H1 (cell line): ENCODE results near the gene ZNF106. TPM values are rescaled to one million over a fixed set of nuclear protein-coding genes. Genes with fewer than 3 reads are reported as not detected.

Source experiments
- CTCF ChIA-PET: fragments of 300-600 bp; sonication (Branson Sonifier 250); formaldehyde crosslinking; loops from one replicate; lab custom pipeline; 2021; ENCODE audit not compliant: partially characterized antibody; lab: Charles Lee
- POLR2A ChIA-PET: fragments of 300-600 bp; sonication (Branson Sonifier 250); formaldehyde crosslinking; loops from one replicate; lab custom pipeline; 2021; ENCODE audit warnings: inconsistent platforms; ENCODE audit not compliant: partially characterized antibody; lab: Charles Lee
- DNase-seq, 2 experiments: peaks; one replicate each; pipeline versions ENCODE4 v3.0.0 to v3.0.0-alpha.2; 2010 to 2022; ENCODE audit warnings: low spot score in 2 of 2, low read depth in 1 of 2, mixed read lengths in 1 of 2
- FAIRE-seq: peaks from 2 replicates; lab custom pipeline; 2011; peaks lifted over from hg19 to GRCh38; lab: Jason Lieb, UNC
- H2AFZ ChIP-seq: 2 replicates; pipeline ENCODE4 v1.8.1; 2012; ENCODE audit warnings: low read length, inconsistent platforms
- H2AK5ac ChIP-seq: 2 replicates; pipeline ENCODE4 v1.6.1; 2013; ENCODE audit warnings: low read depth, low read length
- H2BK120ac ChIP-seq: replicated peaks from 2 replicates; pipeline ENCODE3; 2013; ENCODE audit warnings: low read depth, low read length, inconsistent platforms
- H2BK12ac ChIP-seq: 2 replicates; pipeline ENCODE4 v1.6.1; 2013; ENCODE audit warnings: low read depth, low read length
- H2BK15ac ChIP-seq: 2 replicates; pipeline ENCODE4 v1.6.1; 2013; ENCODE audit warnings: low read length
- H2BK20ac ChIP-seq: 2 replicates; pipeline ENCODE4 v1.6.1; 2013; ENCODE audit warnings: low read length
- H2BK5ac ChIP-seq: 2 replicates; pipeline ENCODE4 v1.6.1; 2013; ENCODE audit warnings: low read depth, low read length
- H3K14ac ChIP-seq: 2 replicates; pipeline ENCODE4 v1.6.1; 2013; ENCODE audit warnings: inconsistent platforms; ENCODE audit not compliant: insufficient read length
- H3K18ac ChIP-seq: 2 replicates; pipeline ENCODE4 v1.6.1; 2013; ENCODE audit warnings: low read length; ENCODE audit errors: extremely low read depth
- H3K23ac ChIP-seq: 2 replicates; pipeline ENCODE4 v1.6.1; 2013; ENCODE audit warnings: inconsistent platforms; ENCODE audit not compliant: insufficient read length
- H3K23me2 ChIP-seq: 2 replicates; pipeline ENCODE4 v1.6.1; 2013; ENCODE audit warnings: low read depth, low read length
- H3K27ac ChIP-seq: 2 replicates; pipeline ENCODE4 v1.6.1; 2011; ENCODE audit warnings: low read depth, low read length, inconsistent platforms
- H3K27me3 ChIP-seq, 4 experiments: replicated peaks in 1 of 4; 1 replicate in 1 of 4; 2 replicates in 3 of 4; pipeline versions ENCODE4 v1.6.1 to v1.8.1; 2011 to 2013; ENCODE audit warnings: low read length in 3 of 4, mild to moderate bottlenecking in 3 of 4, inconsistent platforms in 2 of 4, mixed read lengths in 2 of 4, moderate library complexity in 1 of 4; ENCODE audit not compliant: control insufficient read depth in 3 of 4, insufficient read depth in 3 of 4; ENCODE audit errors: extremely low read depth in 1 of 4
- H3K36me3 ChIP-seq, 4 experiments: 2 replicates each; pipeline versions ENCODE4 v1.6.1 to v1.8.1; 2011 to 2013; ENCODE audit warnings: mild to moderate bottlenecking in 4 of 4, low read length in 3 of 4, moderate library complexity in 2 of 4, control low read depth in 1 of 4, inconsistent platforms in 1 of 4; ENCODE audit not compliant: insufficient read depth in 4 of 4, control insufficient read depth in 2 of 4
- H3K4ac ChIP-seq: replicated peaks from 2 replicates; pipeline ENCODE3; 2013; ENCODE audit warnings: low read length, low read depth, mixed read lengths, inconsistent platforms; ENCODE audit not compliant: insufficient read length
- H3K4me1 ChIP-seq, 4 experiments: replicated peaks in 1 of 4; 1 replicate in 1 of 4; 2 replicates in 3 of 4; pipeline versions ENCODE4 v1.6.1 to v1.8.1; 2011 to 2013; ENCODE audit warnings: low read length in 3 of 4, inconsistent platforms in 2 of 4, mixed read lengths in 1 of 4; ENCODE audit not compliant: insufficient read depth in 4 of 4, control insufficient read depth in 3 of 4
- H3K4me2 ChIP-seq, 2 experiments: 2 replicates each; pipeline versions ENCODE4 v1.6.1 to v1.8.1; 2011 to 2013; ENCODE audit warnings: low read depth in 2 of 2, low read length in 2 of 2, control low read depth in 1 of 2, inconsistent platforms in 1 of 2, mild to moderate bottlenecking in 1 of 2; ENCODE audit not compliant: insufficient read depth in 1 of 2
- H3K4me3 ChIP-seq, 4 experiments: fragments of 200-600, 300-600 bp in 1 of 4; sonication (generic), shearing (Covaris generic), sonication (Bioruptor Twin) in 1 of 4; 2 replicates each; pipeline versions ENCODE4 v1.5.1 to v1.8.1; 2011 to 2016; ENCODE audit warnings: low read length in 4 of 4, low read depth in 3 of 4, control low read depth in 2 of 4, inconsistent platforms in 2 of 4, mild to moderate bottlenecking in 2 of 4, mixed read lengths in 1 of 4, moderate library complexity in 1 of 4; ENCODE audit not compliant: insufficient read depth in 2 of 4; ENCODE audit errors: extremely low read depth in 1 of 4
- H3K56ac ChIP-seq: replicated peaks from 2 replicates; pipeline ENCODE3; 2013; ENCODE audit warnings: low read depth, mild to moderate bottlenecking, mixed read lengths, low read length, inconsistent platforms; ENCODE audit not compliant: insufficient read length
- H3K79me1 ChIP-seq: 2 replicates; pipeline ENCODE4 v1.6.1; 2013; ENCODE audit warnings: low read depth, low read length, control low read depth
- H3K79me2 ChIP-seq, 2 experiments: 2 replicates each; pipeline versions ENCODE4 v1.6.1 to v1.8.1; 2012 to 2013; ENCODE audit warnings: low read length in 2 of 2, mild to moderate bottlenecking in 2 of 2, inconsistent platforms in 1 of 2; ENCODE audit not compliant: insufficient read depth in 2 of 2, control insufficient read depth in 1 of 2
- H3K9ac ChIP-seq, 4 experiments: replicated peaks in 1 of 4; 1 replicate in 1 of 4; 2 replicates in 3 of 4; pipeline versions ENCODE4 v1.6.1 to v1.8.1; 2011 to 2013; ENCODE audit warnings: low read depth in 3 of 4, low read length in 3 of 4, control low read depth in 2 of 4, mild to moderate bottlenecking in 2 of 4, moderate library complexity in 2 of 4, inconsistent platforms in 1 of 4; ENCODE audit errors: extremely low read depth in 1 of 4
- H3K9me3 ChIP-seq, 2 experiments: 2 replicates each; pipeline versions ENCODE4 v1.6.1 to v1.8.1; 2012 to 2013; ENCODE audit warnings: mild to moderate bottlenecking in 2 of 2, moderate library complexity in 2 of 2, control low read depth in 1 of 2, inconsistent platforms in 1 of 2, low read depth in 1 of 2, low read length in 1 of 2, mixed read lengths in 1 of 2; ENCODE audit not compliant: insufficient read depth in 2 of 2
- H4K20me1 ChIP-seq, 2 experiments: replicated peaks in 1 of 2; 2 replicates each; pipeline versions ENCODE3 to v1.8.1; 2011 to 2013; ENCODE audit warnings: inconsistent platforms in 2 of 2, low read length in 2 of 2, mild to moderate bottlenecking in 1 of 2; ENCODE audit not compliant: insufficient read depth in 2 of 2, control insufficient read depth in 1 of 2
- H4K5ac ChIP-seq: 2 replicates; pipeline ENCODE4 v1.6.1; 2013; ENCODE audit warnings: low read length, low read depth, mixed read lengths, inconsistent platforms; ENCODE audit not compliant: insufficient read length
- H4K8ac ChIP-seq: 2 replicates; pipeline ENCODE4 v1.8.0; 2013; ENCODE audit warnings: mild to moderate bottlenecking, moderate library complexity, low read length, inconsistent platforms; ENCODE audit not compliant: insufficient read depth; ENCODE audit errors: extremely low read depth
- H4K91ac ChIP-seq: replicated peaks from 2 replicates; pipeline ENCODE3; 2013; ENCODE audit warnings: low read length, mixed read lengths, inconsistent platforms; ENCODE audit not compliant: insufficient read length
- BACH1 ChIP-seq: IDR thresholded peaks from 2 replicates; pipeline ENCODE4 v1.6.1; 2012; ENCODE audit warnings: low read length, improper control_type of control experiment
- E2F6 ChIP-seq: IDR thresholded peaks from 2 replicates; pipeline ENCODE4 v1.6.1; 2012; ENCODE audit warnings: inconsistent platforms
- EZH2 ChIP-seq: fragments of 200-600 bp; sonication (generic); IDR thresholded peaks from 2 replicates; pipeline ENCODE4 v1.7.1; 2012; ENCODE audit warnings: low read depth, mild to moderate bottlenecking, moderate library complexity, low read length, inconsistent platforms; ENCODE audit not compliant: severe bottlenecking
- RAD21 ChIP-seq, 2 experiments: IDR thresholded peaks in 1 of 2; conservative IDR thresholded peaks in 1 of 2; 2 replicates each; pipeline ENCODE4 v1.6.1; 2011; ENCODE audit warnings: low read depth in 2 of 2, low read length in 2 of 2, improper control_type of control experiment in 1 of 2, inconsistent platforms in 1 of 2, mild to moderate bottlenecking in 1 of 2, moderate library complexity in 1 of 2
- SIN3A ChIP-seq, 2 experiments: IDR thresholded peaks in 1 of 2; conservative IDR thresholded peaks in 1 of 2; 2 replicates each; pipeline ENCODE4 v1.6.1; 2011 to 2012; ENCODE audit warnings: low read length in 2 of 2, improper control_type of control experiment in 1 of 2, low read depth in 1 of 2, mild to moderate bottlenecking in 1 of 2
- TAF1 ChIP-seq: IDR thresholded peaks from 2 replicates; pipeline ENCODE4 v1.6.1; 2011; ENCODE audit warnings: mild to moderate bottlenecking, low read depth, low read length
- WGBS, 2 experiments: shearing (Covaris generic) in 1 of 2; methylation state at CpG; one replicate each; pipeline versions ENCODE4 v1.1.6 to v1.1.7; 2013 to 2015; ENCODE audit warnings: low lambda C conversion rate in 2 of 2, mixed read lengths in 2 of 2, inconsistent platforms in 1 of 2, low coverage in 1 of 2, missing lambda C conversion rate in 1 of 2; ENCODE audit not compliant: insufficient replicate concordance in 2 of 2, insufficient coverage in 1 of 2, insufficient read length in 1 of 2; ENCODE audit errors: extremely low coverage in 1 of 2, missing lambda C conversion rate in 1 of 2; 5-methylcytosine and 5-hydroxymethylcytosine counted together
- long read RNA-seq, 2 experiments: library from RNA in 1 of 2; library from capped mRNA in 1 of 2; stranded (forward); transcript quantifications; one replicate each; pipeline ENCODE4 v2.0.0, GENCODE V29; 2021; ENCODE audit warnings: inconsistent platforms in 1 of 2
- polyA minus RNA-seq, 3 experiments: library from RNA; depleted of rRNA, polyadenylated mRNA; stranded (reverse); fragments of >200 nt; gene quantifications; 1 replicate in 2 of 3; 2 replicates in 1 of 3; pipeline ENCODE4 v1.2.3, GENCODE V29; 2011
- polyA plus RNA-seq, 7 experiments: library from polyadenylated mRNA; depleted of rRNA in 3 of 7; stranded (reverse) in 5 of 7; unstranded in 2 of 7; fragments of >200 nt in 5 of 7; fragments of 200-250 nt in 2 of 7; gene quantifications; 1 replicate in 5 of 7; 2 replicates in 1 of 7; 4 replicates in 1 of 7; pipeline versions ENCODE4 v1.2.1 to v1.2.3, GENCODE V29; 2011 to 2013; ENCODE audit warnings: missing spikeins in 2 of 7, mixed read lengths in 2 of 7
- total RNA-seq: library from RNA; stranded (reverse); fragmentation: NEBNext Ultra II Directional; extraction: Animal tissue kit (Norgen Biotek cat#: 25700); gene quantifications from 2 replicates; pipeline ENCODE4 v1.2.1, GENCODE V29; 2021

The ZNF106 gene
- 62.0 and 64.5 TPM in 2 replicates for total RNA-seq
- polyA plus RNA-seq (2011; rRNA removed): 15.7 and 18.2 TPM in 2 replicates
- polyA plus RNA-seq (2011; cell fraction: cytosol; rRNA removed): 14.7 TPM
- 20.7 TPM for polyA plus RNA-seq (2011; cell fraction: nucleus; rRNA removed)
- 18.3 to 27.5 TPM (median 26.1 TPM) in 4 replicates for polyA plus RNA-seq (2012, experiment 1 of 2)
- 1.0 TPM for polyA plus RNA-seq (2012, experiment 2 of 2)
- 32.3 TPM for polyA plus RNA-seq (2013, experiment 1 of 2)
- polyA plus RNA-seq (2013, experiment 2 of 2): 28.9 TPM
- polyA minus RNA-seq (2011; rRNA and poly(A)+ RNA removed): 76.3 and 124 TPM in 2 replicates
- polyA minus RNA-seq (2011; cell fraction: cytosol; rRNA and poly(A)+ RNA removed): 35.7 TPM
- polyA minus RNA-seq (2011; cell fraction: nucleus; rRNA and poly(A)+ RNA removed): 67.8 TPM
- long read RNA-seq, experiment 1, partial matches to known transcripts: 5 of 32 reads
- long read RNA-seq, experiment 1, other reads (novel, unspliced or antisense): 27 of 32 reads
- long read RNA-seq, experiment 2, partial matches to known transcripts: 18 of 25 reads
- long read RNA-seq, experiment 2, other reads (novel, unspliced or antisense): 7 of 25 reads

GRCh38 chr15:42490671-42491538 lies at the start of gene ZNF106:
Gene ZNF106 (minus strand): TSS chr15:42491141. CDS start chr15:42472289, 18,852 bp downstream.
- Histone ChIP-seq H3K9ac (peak within 1 kb of the TSS; percentile 76 to 91 (median 82)), H2BK12ac (no peak within 1 kb of the TSS; the same call in 1 of the 2 replicates), H3K4me2 (peak within 1 kb of the TSS; percentile 71 to 79), H3K4me1 (peaks cover 0 to 5% (median 1%) of the 10 kb centered on the region in 4 experiments; a peak in 3 of 7 replicates), H4K8ac (peak within 1 kb of the TSS; percentile 90; the same call in 1 of the 2 replicates), H4K91ac (peak within 1 kb of the TSS; percentile 75), H3K14ac (no peak within 1 kb of the TSS), H3K23ac (no peak within 1 kb of the TSS), H4K5ac (peak within 1 kb of the TSS; percentile 89), H2BK5ac (peak within 1 kb of the TSS; percentile 72), H3K79me2 (peaks cover 0 to 20% of the 10 kb centered on the region in 2 experiments; a peak in 2 of 4 replicates), H3K79me1 (no peaks in the 10 kb centered on the region; the same call in 1 of the 2 replicates), H3K27me3 (no peaks in the 10 kb centered on the region), H2BK120ac (no peak within 1 kb of the TSS), H3K4me3 (peak within 1 kb of the TSS; percentile 72 to 88 (median 82)), H3K4ac (no peak within 1 kb of the TSS), H3K56ac (peak within 1 kb of the TSS; percentile 65), H3K9me3 (no peaks in the 10 kb centered on the region), H3K36me3 (no peaks in the 10 kb centered on the region), H3K27ac (peak within 1 kb of the TSS; percentile 88), H2AFZ (peak within 1 kb of the TSS; percentile 96), H3K18ac (peak within 1 kb of the TSS; percentile 91), H2AK5ac (no peak within 1 kb of the TSS), H2BK20ac (no peak within 1 kb of the TSS), H3K23me2 (peaks cover 9% of the 10 kb centered on the region; the same call in 1 of the 2 replicates), H2BK15ac (no peak within 1 kb of the TSS), H4K20me1 (peaks cover 0 to 2% of the 10 kb centered on the region in 2 experiments)
- FAIRE-seq (no peak), DNase-seq (peak; percentile 65 to 95)
- ChIA-PET CTCF (interaction anchor here (0.6 to 1.7 kb wide), 7 partner anchors 8 to 1266 kb away, joined by 3 to 4 read pairs (median 3); no protein-coding TSS in a partner anchor), POLR2A (interaction anchor here (0.6 to 2.0 kb wide), 16 partner anchors 8 to 435 kb away, joined by 3 to 6 read pairs (median 4); partner anchors contain the start of genes GANC and TMEM87A)
- 3% methylated on average over 46 of the region's 51 CpGs; no CpG with 5 or more reads in 1 of the 2 experiments for WGBS, 2 experiments
- TF ChIP-seq SIN3A (conservative IDR thresholded peaks at IDR 0.05 in 1 of 2, IDR thresholded peaks at IDR 0.05 in 1 of 2; ENCODE audit: low read depth in 1 of 2, low read length in 2 of 2) (peak; percentile 65 to 66; a peak in 3 of 4 replicates), RAD21 (IDR thresholded peaks at IDR 0.05 in 1 of 2, conservative IDR thresholded peaks at IDR 0.05 in 1 of 2; ENCODE audit: low read depth in 2 of 2, low read length in 2 of 2) (peak in 1 of 2 experiments; percentile 9; a peak in 1 of 4 replicates), BACH1 (no peak), E2F6 (no peak), EZH2 (no peak), TAF1 (peak; percentile 95)
